Mesothelial cell of epicardium (in vitro differentiated cells): ENCODE data around the gene MLLT1. TPM values are rescaled to one million over a fixed set of nuclear protein-coding genes. Genes with fewer than 3 reads are reported as not detected.
A peak's percentile ranks its signal among the peaks of the same experiment; 100 is the strongest.

Source experiments
- DNase-seq, 2 experiments: peaks; one replicate each; pipeline ENCODE4 v3.0.0; 2021; ENCODE audit warnings: low spot score in 2 of 2; ENCODE audit not compliant: unreplicated experiment in 2 of 2
- H3K27ac Mint-ChIP-seq: 2 replicates; pipeline ENCODE4 v1.8.0; 2021; ENCODE audit warnings: mixed read lengths
- H3K27me3 Mint-ChIP-seq: 2 replicates; pipeline ENCODE4 v1.8.0; 2021; ENCODE audit warnings: low read depth, mixed read lengths
- H3K36me3 Mint-ChIP-seq: 2 replicates; pipeline ENCODE4 v1.8.0; 2021; ENCODE audit warnings: mixed read lengths
- H3K4me1 Mint-ChIP-seq: 2 replicates; pipeline ENCODE4 v1.8.0; 2021; ENCODE audit warnings: mixed read lengths
- H3K4me3 Mint-ChIP-seq: 2 replicates; pipeline ENCODE4 v1.8.0; 2021; ENCODE audit warnings: mild to moderate bottlenecking, moderate library complexity, mixed read lengths
- H3K9me3 Mint-ChIP-seq: 2 replicates; pipeline ENCODE4 v1.8.0; 2021; ENCODE audit warnings: mixed read lengths
- total RNA-seq: library from RNA; stranded (reverse); gene quantifications from 3 replicates; pipeline ENCODE4 v1.2.1, GENCODE V29; 2021
- TF ChIP-seq, protein P1 (sequence below): fragments of 200-600 bp; sonication (generic); IDR thresholded peaks from one replicate; pipeline ENCODE4 v1.5.0; 2021; ENCODE audit warnings: antibody characterized with exemption; ENCODE audit not compliant: unreplicated experiment

Gene MLLT1
- total RNA-seq, 1 donor from 2014 or later, result 93.1 TPM

DNA sequence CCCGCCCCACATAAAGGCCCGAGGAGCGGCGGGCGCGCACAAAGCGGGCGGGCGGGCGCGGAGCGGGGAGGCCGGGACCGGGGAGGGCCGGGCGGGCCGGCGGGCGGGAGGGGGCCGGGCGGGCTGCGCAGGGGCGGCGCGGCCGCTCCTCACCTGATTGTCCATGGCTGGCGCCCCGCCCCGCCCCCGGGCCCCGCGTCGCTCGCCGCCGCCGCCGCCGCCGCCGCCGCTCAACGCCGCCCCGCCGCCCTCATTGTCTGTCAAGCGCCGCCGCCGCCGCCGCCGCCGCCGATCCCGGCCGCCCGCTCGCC lies 200 bp downstream of the MLLT1 start:
- Mint-ChIP-seq H3K9me3 (peaks cover 5% of the 10 kb centered on the region), H3K4me3 (peak overlapping the region; percentile 46), H3K27ac (no peak overlapping the region), H3K27me3 (no peaks in the 10 kb centered on the region), H3K4me1 (peaks cover 43% of the 10 kb centered on the region), H3K36me3 (no peaks in the 10 kb centered on the region)
- no peak for DNase-seq
- TF ChIP-seq, protein P1, sequence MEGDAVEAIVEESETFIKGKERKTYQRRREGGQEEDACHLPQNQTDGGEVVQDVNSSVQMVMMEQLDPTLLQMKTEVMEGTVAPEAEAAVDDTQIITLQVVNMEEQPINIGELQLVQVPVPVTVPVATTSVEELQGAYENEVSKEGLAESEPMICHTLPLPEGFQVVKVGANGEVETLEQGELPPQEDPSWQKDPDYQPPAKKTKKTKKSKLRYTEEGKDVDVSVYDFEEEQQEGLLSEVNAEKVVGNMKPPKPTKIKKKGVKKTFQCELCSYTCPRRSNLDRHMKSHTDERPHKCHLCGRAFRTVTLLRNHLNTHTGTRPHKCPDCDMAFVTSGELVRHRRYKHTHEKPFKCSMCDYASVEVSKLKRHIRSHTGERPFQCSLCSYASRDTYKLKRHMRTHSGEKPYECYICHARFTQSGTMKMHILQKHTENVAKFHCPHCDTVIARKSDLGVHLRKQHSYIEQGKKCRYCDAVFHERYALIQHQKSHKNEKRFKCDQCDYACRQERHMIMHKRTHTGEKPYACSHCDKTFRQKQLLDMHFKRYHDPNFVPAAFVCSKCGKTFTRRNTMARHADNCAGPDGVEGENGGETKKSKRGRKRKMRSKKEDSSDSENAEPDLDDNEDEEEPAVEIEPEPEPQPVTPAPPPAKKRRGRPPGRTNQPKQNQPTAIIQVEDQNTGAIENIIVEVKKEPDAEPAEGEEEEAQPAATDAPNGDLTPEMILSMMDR, result no peak

GRCh38 chr19:6278740-6279619 lies 795 bp downstream of the MLLT1 start:
- Mint-ChIP-seq H3K27ac (peak overlapping the region; percentile 94), H3K4me1 (peaks cover 49% of the 10 kb centered on the region), H3K9me3 (peaks cover 5% of the 10 kb centered on the region), H3K36me3 (no peaks in the 10 kb centered on the region), H3K4me3 (peak overlapping the region; percentile 91), H3K27me3 (no peaks in the 10 kb centered on the region)
- TF ChIP-seq, protein P1, result no peak
- DNase-seq, result no peak

GRCh38 chr19:6278051-6278450 lies 1.7 kb downstream of the MLLT1 start:
- Mint-ChIP-seq H3K4me3 (peak overlapping the region; percentile 91), H3K9me3 (peaks cover 5% of the 10 kb centered on the region), H3K36me3 (no peaks in the 10 kb centered on the region), H3K27ac (peak overlapping the region; percentile 74), H3K4me1 (peaks cover 58% of the 10 kb centered on the region), H3K27me3 (no peaks in the 10 kb centered on the region)
- no peak for DNase-seq
- TF ChIP-seq, protein P1, result no peak

GRCh38 chr19:6276447-6276846 lies 3.3 kb downstream of the MLLT1 start:
- Mint-ChIP-seq H3K4me1 (peaks cover 74% of the 10 kb centered on the region), H3K4me3 (peak overlapping the region; percentile 91), H3K9me3 (no peaks in the 10 kb centered on the region), H3K36me3 (no peaks in the 10 kb centered on the region), H3K27ac (peak overlapping the region; percentile 74), H3K27me3 (no peaks in the 10 kb centered on the region)
- TF ChIP-seq, protein P1, result no peak
- no peak for DNase-seq

DNA sequence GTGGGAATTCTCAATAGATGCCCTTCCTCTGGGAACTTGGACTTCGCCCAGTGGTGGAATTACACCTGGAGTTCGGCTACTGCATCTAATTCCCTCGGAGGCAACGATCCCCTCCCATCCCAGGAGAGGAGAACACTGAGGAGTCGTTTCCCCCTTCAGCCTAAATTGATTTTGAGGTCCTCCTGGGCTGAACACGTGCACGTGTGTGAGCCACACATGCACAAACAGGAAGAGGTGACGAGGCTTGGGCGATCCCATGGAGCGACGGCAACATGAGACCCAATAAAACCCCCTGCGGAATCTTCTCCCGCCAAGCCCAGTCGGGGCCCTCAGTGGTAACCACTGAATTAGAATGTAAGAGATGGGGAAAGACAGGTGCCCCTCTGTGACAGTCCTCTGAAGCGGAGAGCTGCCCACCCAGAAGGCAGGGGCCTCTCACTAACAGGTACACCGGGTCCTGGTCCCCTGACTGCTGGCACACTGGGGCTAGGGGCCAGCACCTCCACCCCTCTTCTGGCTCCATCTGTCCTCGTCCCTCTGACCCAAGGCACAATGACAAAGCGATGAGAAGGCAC lies 4.5 kb downstream of the MLLT1 start:
- Mint-ChIP-seq H3K27ac (peak overlapping the region; percentile 30), H3K4me3 (no peak overlapping the region), H3K27me3 (no peaks in the 10 kb centered on the region), H3K4me1 (peaks cover 86% of the 10 kb centered on the region), H3K36me3 (peaks cover 8% of the 10 kb centered on the region), H3K9me3 (no peaks in the 10 kb centered on the region)
- DNase-seq, result no peak
- TF ChIP-seq, protein P1, result no peak
